ENCODE results near the gene ERBB4. TPM values are rescaled to one million over a fixed set of nuclear protein-coding genes. Genes with fewer than 3 reads are reported as not detected.

The ERBB4 gene
- total RNA-seq, 1 experiment from 2014 or later, result 0.04 TPM

DNA sequence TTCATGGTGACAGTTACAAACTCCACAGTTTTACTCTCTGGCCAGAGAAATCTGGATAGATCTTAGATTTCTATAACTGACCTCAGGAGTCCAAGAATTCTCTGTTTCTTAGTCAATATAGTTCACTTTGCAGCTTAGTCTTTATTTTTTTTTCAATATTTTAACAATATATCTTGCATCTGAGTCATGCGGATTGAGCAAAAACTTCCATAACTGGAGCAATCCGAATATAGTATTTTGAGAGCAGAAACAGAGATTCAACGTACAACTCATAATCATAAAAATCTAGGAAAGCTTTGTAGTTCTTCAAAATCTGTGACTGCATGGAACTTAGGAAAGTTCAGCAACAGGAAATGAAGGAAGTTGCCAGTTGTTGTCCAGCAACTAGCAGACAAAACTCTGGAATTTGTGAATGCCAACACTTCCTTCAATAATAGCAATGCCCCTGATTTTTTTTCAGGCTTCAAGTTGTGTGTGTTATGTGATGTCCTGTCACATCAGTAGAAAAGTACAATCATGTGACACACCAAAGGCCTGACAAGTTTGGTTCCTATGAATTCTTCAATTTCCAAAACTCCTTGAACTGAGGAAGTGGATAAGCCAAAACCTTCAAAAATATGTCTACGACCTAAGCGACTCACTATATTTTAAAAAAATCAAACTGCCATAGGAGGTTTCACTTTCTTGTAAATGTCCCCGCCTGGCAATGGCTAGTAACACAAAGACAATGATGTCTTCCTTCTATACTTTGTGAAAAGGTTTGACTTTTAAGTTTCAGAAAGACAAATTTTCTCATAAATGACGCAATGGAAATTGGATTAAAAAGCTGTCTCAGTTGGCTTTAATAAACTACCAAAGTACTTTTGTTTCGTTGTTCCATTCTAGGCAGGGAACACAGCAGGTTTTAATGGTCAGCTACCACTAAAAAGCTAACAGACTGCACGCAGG is 510.6 kb downstream of the ERBB4 start:
- no peak for DNase-seq
- H2BK120ac ChIP-seq (ENCODE audit: low read depth, low read length, poor library complexity, severe bottlenecking), result no peak overlapping the region
- H3K18ac ChIP-seq (ENCODE audit: insufficient read length, low read depth, low read length), result no peak overlapping the region
- no peak overlapping the region for H3K9ac ChIP-seq (ENCODE audit: extremely low read depth, insufficient read length, low read length)
- no peak overlapping the region for H3T11ph ChIP-seq (ENCODE audit: low read length)
- H2AK5ac ChIP-seq (ENCODE audit: insufficient read length, low read length), result no peak overlapping the region
- no peak overlapping the region for H4K8ac ChIP-seq (replicated peaks; ENCODE audit: insufficient read length, low read depth, low read length)
- WGBS (ENCODE audit: extremely low coverage, insufficient read length, low lambda C conversion rate), result no CpG with 5 or more reads among the region's 9 CpGs
- H3K9me3 Mint-ChIP-seq, result no peaks in the 10 kb centered on the region
- no peaks in the 10 kb centered on the region for H4K20me1 ChIP-seq (ENCODE audit: control insufficient read depth, insufficient read depth, insufficient read length)
- no peaks in the 10 kb centered on the region for H3K27me3 ChIP-seq (ENCODE audit: insufficient read depth, low read length)
- no peaks in the 10 kb centered on the region for H3K79me2 ChIP-seq (ENCODE audit: insufficient read depth, low read length)
- H2BK5ac ChIP-seq (ENCODE audit: insufficient read length, low read length), result no peak overlapping the region
- no peaks in the 10 kb centered on the region for H3K36me3 Mint-ChIP-seq (ENCODE audit: insufficient read depth in 1 of 3, low read depth in 3 of 3)
- H3K23me2 ChIP-seq (ENCODE audit: insufficient read length, low read depth, low read length, poor library complexity, severe bottlenecking), result no peaks in the 10 kb centered on the region
- no peak overlapping the region for H3K27ac Mint-ChIP-seq
- no peaks in the 10 kb centered on the region for H3K27me3 Mint-ChIP-seq (ENCODE audit: low read depth)
- H3K4me2 ChIP-seq (ENCODE audit: insufficient read depth, insufficient read length, low read length), result no peak overlapping the region
- H3K4me1 ChIP-seq (ENCODE audit: insufficient read depth, low read length), result no peaks in the 10 kb centered on the region
- TF ChIP-seq, protein P1, sequence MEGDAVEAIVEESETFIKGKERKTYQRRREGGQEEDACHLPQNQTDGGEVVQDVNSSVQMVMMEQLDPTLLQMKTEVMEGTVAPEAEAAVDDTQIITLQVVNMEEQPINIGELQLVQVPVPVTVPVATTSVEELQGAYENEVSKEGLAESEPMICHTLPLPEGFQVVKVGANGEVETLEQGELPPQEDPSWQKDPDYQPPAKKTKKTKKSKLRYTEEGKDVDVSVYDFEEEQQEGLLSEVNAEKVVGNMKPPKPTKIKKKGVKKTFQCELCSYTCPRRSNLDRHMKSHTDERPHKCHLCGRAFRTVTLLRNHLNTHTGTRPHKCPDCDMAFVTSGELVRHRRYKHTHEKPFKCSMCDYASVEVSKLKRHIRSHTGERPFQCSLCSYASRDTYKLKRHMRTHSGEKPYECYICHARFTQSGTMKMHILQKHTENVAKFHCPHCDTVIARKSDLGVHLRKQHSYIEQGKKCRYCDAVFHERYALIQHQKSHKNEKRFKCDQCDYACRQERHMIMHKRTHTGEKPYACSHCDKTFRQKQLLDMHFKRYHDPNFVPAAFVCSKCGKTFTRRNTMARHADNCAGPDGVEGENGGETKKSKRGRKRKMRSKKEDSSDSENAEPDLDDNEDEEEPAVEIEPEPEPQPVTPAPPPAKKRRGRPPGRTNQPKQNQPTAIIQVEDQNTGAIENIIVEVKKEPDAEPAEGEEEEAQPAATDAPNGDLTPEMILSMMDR (conservative IDR thresholded peaks at IDR 0.05), result no peak
- H3K56ac ChIP-seq (ENCODE audit: insufficient read length, low read depth, low read length), result no peak overlapping the region
- H4K5ac ChIP-seq (ENCODE audit: insufficient read length, low read depth, low read length), result no peak overlapping the region
- H2AFZ ChIP-seq (ENCODE audit: low read length), result no peak overlapping the region
- H3K27ac ChIP-seq (ENCODE audit: insufficient read length, low read depth, low read length), result no peak overlapping the region
- H4K91ac ChIP-seq (ENCODE audit: insufficient read length, low read depth, low read length), result no peak overlapping the region
- H3K4me1 Mint-ChIP-seq, result peaks cover 5% of the 10 kb centered on the region in 2 experiments
- no peak overlapping the region for H2BK15ac ChIP-seq (ENCODE audit: low read depth, low read length)
- H2BK20ac ChIP-seq (ENCODE audit: low read depth, low read length, poor library complexity, severe bottlenecking), result no peak overlapping the region
- H2BK12ac ChIP-seq (ENCODE audit: insufficient read length, low read depth, low read length), result no peak overlapping the region
- H3K4me3 Mint-ChIP-seq, result no peak overlapping the region
- no peaks in the 10 kb centered on the region for H3K79me1 ChIP-seq (ENCODE audit: insufficient read depth, low read depth, low read length, poor library complexity, severe bottlenecking)
- H3K4ac ChIP-seq (ENCODE audit: low read depth, low read length), result no peak overlapping the region
- H3K14ac ChIP-seq (ENCODE audit: insufficient read depth, low read length), result no peak overlapping the region
- no peaks in the 10 kb centered on the region for H3K9me3 ChIP-seq (ENCODE audit: control insufficient read depth, low read depth, low read length)
- no peak overlapping the region for H3K23ac ChIP-seq (ENCODE audit: insufficient read length, low read depth, low read length)

Measured in H9 (cell line).